K562 (cell line): ENCODE measurements around the gene TYROBP. TPM values are rescaled to one million over a fixed set of nuclear protein-coding genes. Genes with fewer than 3 reads are reported as not detected.

Source experiments
- ATAC-seq: fragments of 200-7000 bp; cut with Tn5 transposase; 3 replicates; pipeline ENCODE4 v1.9.1; 2020; ENCODE audit warnings: moderate library complexity
- BruUV-seq: library from RNA; stranded (reverse); fragments of 400-500 nt; replicated peaks from 2 replicates; lab custom pipeline; 2021; lab: Mats Ljungman, UMichigan
- CTCF ChIA-PET: fragments of 300-600 bp; formaldehyde crosslinking; extraction: SDS; loops from one replicate; lab custom pipeline; 2021; ENCODE audit warnings: low intra/inter-chr PET ratio; lab: Yijun Ruan, JAX
- POLR2A ChIA-PET: fragments of 300-600, 350-650 bp; sonication (Branson Sonifier 250); formaldehyde crosslinking; extraction: SDS; loops from one replicate; lab custom pipeline; 2021; ENCODE audit warnings: antibody characterized with exemption, inconsistent platforms; lab: Yijun Ruan, JAX
- DNase-seq, 4 experiments: peaks; one replicate each; pipeline versions ENCODE4 v3.0.0 to v3.0.0-alpha.2; 2011 to 2018; ENCODE audit warnings: low spot score in 3 of 4, mixed read lengths in 3 of 4; ENCODE audit errors: extremely low read depth in 1 of 4
- FAIRE-seq: peaks from 2 replicates; lab custom pipeline; 2011; peaks lifted over from hg19 to GRCh38; lab: Jason Lieb, UNC
- H2AFZ ChIP-seq: 2 replicates; pipeline ENCODE4 v1.6.0; 2011; ENCODE audit warnings: low read depth, low read length, control low read depth, inconsistent platforms
- H3K27ac ChIP-seq: fragments of 200-600 bp; 3 replicates; pipeline ENCODE4 v1.8.0; 2011; ENCODE audit warnings: low read depth, mild to moderate bottlenecking, control low read depth, inconsistent platforms, low read length, moderate library complexity, mixed read lengths; ENCODE audit errors: extremely low read depth
- H3K27me3 ChIP-seq, 2 experiments: fragments of 300-600 bp in 1 of 2; 2 replicates in 1 of 2; 3 replicates in 1 of 2; pipeline versions ENCODE4 v1.6.0 to v1.8.0; 2011; ENCODE audit warnings: inconsistent platforms in 2 of 2, low read length in 2 of 2, mild to moderate bottlenecking in 1 of 2, mixed read lengths in 1 of 2, moderate library complexity in 1 of 2; ENCODE audit not compliant: control insufficient read depth in 2 of 2, insufficient read depth in 2 of 2
- H3K36me3 ChIP-seq: fragments of 300-600 bp; 3 replicates; pipeline ENCODE4 v1.8.0; 2011; ENCODE audit warnings: mild to moderate bottlenecking, low read length, inconsistent platforms; ENCODE audit not compliant: control insufficient read depth, insufficient read depth
- H3K4me1 ChIP-seq, 2 experiments: fragments of 200-600 bp in 1 of 2; replicated peaks in 1 of 2; 2 replicates in 1 of 2; 3 replicates in 1 of 2; pipeline versions ENCODE4 v1.5.1 to v1.8.0; 2011; ENCODE audit warnings: inconsistent platforms in 2 of 2, low read length in 2 of 2, mild to moderate bottlenecking in 1 of 2, mixed read lengths in 1 of 2, moderate library complexity in 1 of 2; ENCODE audit not compliant: control insufficient read depth in 2 of 2, insufficient read depth in 2 of 2
- H3K4me2 ChIP-seq: 2 replicates; pipeline ENCODE4 v1.6.1; 2011; ENCODE audit warnings: low read length, control low read depth, inconsistent platforms, mixed read lengths; ENCODE audit not compliant: insufficient read depth
- H3K4me3 ChIP-seq: fragments of 200-600 bp; sonication (generic), shearing (Covaris generic); 2 replicates; pipeline ENCODE4 v1.5.1; 2016; ENCODE audit warnings: control low read depth, inconsistent platforms
- H3K79me2 ChIP-seq: fragments of 200-600 bp; 3 replicates; pipeline ENCODE4 v1.8.0; 2011; ENCODE audit warnings: low read length, inconsistent platforms; ENCODE audit not compliant: control insufficient read depth, insufficient read depth
- H3K9ac ChIP-seq, 2 experiments: 2 replicates each; pipeline versions ENCODE4 v1.6.0 to v1.6.1; 2011; ENCODE audit warnings: low read depth in 2 of 2, low read length in 2 of 2, control low read depth in 1 of 2, inconsistent platforms in 1 of 2, mild to moderate bottlenecking in 1 of 2, mixed read lengths in 1 of 2; ENCODE audit not compliant: insufficient read depth in 1 of 2
- H3K9me1 ChIP-seq: one replicate; pipeline ENCODE4 v1.6.0; 2011; ENCODE audit warnings: inconsistent platforms, mild to moderate bottlenecking, low read length, moderate library complexity; ENCODE audit not compliant: control insufficient read depth, insufficient read depth
- H3K9me3 ChIP-seq: replicated peaks from 2 replicates; pipeline ENCODE4 v1.5.1; 2011; ENCODE audit warnings: low read depth, low read length, inconsistent platforms; ENCODE audit not compliant: control insufficient read depth, insufficient read depth
- H4K20me1 ChIP-seq: replicated peaks from 2 replicates; pipeline ENCODE4 v1.6.1; 2011; ENCODE audit warnings: low read length, inconsistent platforms, mixed read lengths; ENCODE audit not compliant: control insufficient read depth, insufficient read depth
- ATF6 ChIP-seq: sonication (generic); formaldehyde crosslinking; IDR thresholded peaks from 2 replicates; pipeline ENCODE4 v1.4.0; 2020; ENCODE audit warnings: mild to moderate bottlenecking, missing genetic modification reagents
- GATAD2A ChIP-seq: fragments of 450-650 bp; IDR thresholded peaks from 2 replicates; pipeline ENCODE4 v1.6.1; 2017
- PRPF4 ChIP-seq: fragments of 200-400 bp; formaldehyde crosslinking; IDR thresholded peaks from one replicate; pipeline ENCODE4 v1.6.1; 2017; ENCODE audit warnings: low read length, low read depth, mild to moderate bottlenecking; ENCODE audit not compliant: insufficient read depth, poor library complexity, severe bottlenecking
- RAD21 ChIP-seq, 2 experiments: fragments of 250-450 bp in 1 of 2; fragments of 450-650 bp in 1 of 2; sonication (Bioruptor Pico) in 1 of 2; formaldehyde crosslinking in 1 of 2; IDR thresholded peaks in 1 of 2; conservative IDR thresholded peaks in 1 of 2; 2 replicates each; pipeline versions ENCODE4 v1.4.0 to v1.8.0; 2020 to 2022; ENCODE audit warnings: mild to moderate bottlenecking in 2 of 2, moderate library complexity in 1 of 2
- WGBS: fragments of 100-300 bp; shearing (Covaris generic); methylation state at CpG from one replicate; pipeline ENCODE4 v1.1.6; 2016; ENCODE audit warnings: low coverage, mixed read lengths; ENCODE audit not compliant: insufficient coverage; ENCODE audit errors: missing lambda C conversion rate; 5-methylcytosine and 5-hydroxymethylcytosine counted together
- in situ Hi-C: fragments of 300-500 bp; cut with MboI; formaldehyde crosslinking; loops from 4 replicates; pipeline ENCODE4 v1.15.0; 2018; ENCODE audit warnings: inconsistent platforms, mixed read lengths
- intact Hi-C: fragments of 100-400 bp; cut with micrococcal nuclease; formaldehyde crosslinking; loops from 2 replicates; pipeline ENCODE4 v1.14.2; 2022
- polyA plus RNA-seq, 8 experiments: library from polyadenylated mRNA; depleted of rRNA in 4 of 8; stranded (reverse) in 5 of 8; unstranded in 3 of 8; fragments of >200 nt; fragmentation: Nextera tagmentation in 2 of 8; fragmentation: Illumina TruSeq in 1 of 8; extraction: Ambion mirVana in 2 of 8; extraction: Trizol in 1 of 8; gene quantifications; 2 replicates each; pipeline versions ENCODE4 v1.2.1 to v1.2.3, GENCODE V29; 2011 to 2014; ENCODE audit warnings: inconsistent platforms in 1 of 8, missing spikeins in 1 of 8
- total RNA-seq, 7 experiments: library from RNA; depleted of rRNA in 6 of 7; stranded (reverse); fragments of >200 nt in 6 of 7; fragmentation: Illumina TruSeq in 2 of 7; extraction: Trizol in 2 of 7; gene quantifications; 2 replicates each; pipeline versions ENCODE4 v1.2.1 to v1.2.3, GENCODE V29; 2011 to 2021; ENCODE audit warnings: low replicate concordance in 1 of 7
- TF ChIP-seq, protein P1 (sequence below), 3 experiments: IDR thresholded peaks in 2 of 3; conservative IDR thresholded peaks in 1 of 3; 2 replicates each; pipeline ENCODE4 v1.5.1; 2011 to 2012; ENCODE audit warnings: low read length in 3 of 3, mild to moderate bottlenecking in 3 of 3, control low read depth in 2 of 3, improper control_type of control experiment in 1 of 3, inconsistent platforms in 1 of 3, low read depth in 1 of 3, mixed read lengths in 1 of 3, moderate library complexity in 1 of 3; ENCODE audit not compliant: insufficient read depth in 2 of 3
- TF ChIP-seq, protein P2 (sequence below), 2 experiments: fragments of 450-650 bp; formaldehyde crosslinking in 1 of 2; IDR thresholded peaks; 2 replicates each; pipeline versions ENCODE4 v1.4.0 to v1.6.1; 2014 to 2020; ENCODE audit warnings: mild to moderate bottlenecking in 2 of 2, borderline replicate concordance in 1 of 2, low read depth in 1 of 2

TYROBP gene
- total and polyA plus RNA-seq, 9 of the 15 experiments (the other 6 are each of a cell fraction or from before 2014, with no cell fraction given), result 0.72 to 8.2 (median 2.4) TPM

GRCh38 chr19:35911173-35911572, 3.1 kb upstream of the TYROBP start:
- no TSS peak for BruUV-seq
- no peak overlapping the region for H3K9ac ChIP-seq
- H3K27ac ChIP-seq, result no peak overlapping the region
- no peaks in the 10 kb centered on the region for H4K20me1 ChIP-seq
- FAIRE-seq (no peak), DNase-seq (peak in 1 of 4 experiments; percentile 41), ATAC-seq (peak; percentile 73)
- H3K9me1 ChIP-seq, result no peaks in the 10 kb centered on the region
- no peaks in the 10 kb centered on the region for H3K9me3 ChIP-seq
- no peak overlapping the region for H3K4me2 ChIP-seq
- no peak for TF ChIP-seq ATF6 (CRISPR knock-in tag)
- TF ChIP-seq GATAD2A, result no peak
- TF ChIP-seq, protein P1, sequence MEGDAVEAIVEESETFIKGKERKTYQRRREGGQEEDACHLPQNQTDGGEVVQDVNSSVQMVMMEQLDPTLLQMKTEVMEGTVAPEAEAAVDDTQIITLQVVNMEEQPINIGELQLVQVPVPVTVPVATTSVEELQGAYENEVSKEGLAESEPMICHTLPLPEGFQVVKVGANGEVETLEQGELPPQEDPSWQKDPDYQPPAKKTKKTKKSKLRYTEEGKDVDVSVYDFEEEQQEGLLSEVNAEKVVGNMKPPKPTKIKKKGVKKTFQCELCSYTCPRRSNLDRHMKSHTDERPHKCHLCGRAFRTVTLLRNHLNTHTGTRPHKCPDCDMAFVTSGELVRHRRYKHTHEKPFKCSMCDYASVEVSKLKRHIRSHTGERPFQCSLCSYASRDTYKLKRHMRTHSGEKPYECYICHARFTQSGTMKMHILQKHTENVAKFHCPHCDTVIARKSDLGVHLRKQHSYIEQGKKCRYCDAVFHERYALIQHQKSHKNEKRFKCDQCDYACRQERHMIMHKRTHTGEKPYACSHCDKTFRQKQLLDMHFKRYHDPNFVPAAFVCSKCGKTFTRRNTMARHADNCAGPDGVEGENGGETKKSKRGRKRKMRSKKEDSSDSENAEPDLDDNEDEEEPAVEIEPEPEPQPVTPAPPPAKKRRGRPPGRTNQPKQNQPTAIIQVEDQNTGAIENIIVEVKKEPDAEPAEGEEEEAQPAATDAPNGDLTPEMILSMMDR (IDR thresholded peaks at IDR 0.05 in 2 of 3, conservative IDR thresholded peaks at IDR 0.05 in 1 of 3; ENCODE audit: insufficient read depth in 2 of 3, low read depth in 1 of 3, low read length in 3 of 3), result peak; percentile 42 to 63 (median 47); a peak in 5 of 6 replicates
- TF ChIP-seq, protein P2, sequence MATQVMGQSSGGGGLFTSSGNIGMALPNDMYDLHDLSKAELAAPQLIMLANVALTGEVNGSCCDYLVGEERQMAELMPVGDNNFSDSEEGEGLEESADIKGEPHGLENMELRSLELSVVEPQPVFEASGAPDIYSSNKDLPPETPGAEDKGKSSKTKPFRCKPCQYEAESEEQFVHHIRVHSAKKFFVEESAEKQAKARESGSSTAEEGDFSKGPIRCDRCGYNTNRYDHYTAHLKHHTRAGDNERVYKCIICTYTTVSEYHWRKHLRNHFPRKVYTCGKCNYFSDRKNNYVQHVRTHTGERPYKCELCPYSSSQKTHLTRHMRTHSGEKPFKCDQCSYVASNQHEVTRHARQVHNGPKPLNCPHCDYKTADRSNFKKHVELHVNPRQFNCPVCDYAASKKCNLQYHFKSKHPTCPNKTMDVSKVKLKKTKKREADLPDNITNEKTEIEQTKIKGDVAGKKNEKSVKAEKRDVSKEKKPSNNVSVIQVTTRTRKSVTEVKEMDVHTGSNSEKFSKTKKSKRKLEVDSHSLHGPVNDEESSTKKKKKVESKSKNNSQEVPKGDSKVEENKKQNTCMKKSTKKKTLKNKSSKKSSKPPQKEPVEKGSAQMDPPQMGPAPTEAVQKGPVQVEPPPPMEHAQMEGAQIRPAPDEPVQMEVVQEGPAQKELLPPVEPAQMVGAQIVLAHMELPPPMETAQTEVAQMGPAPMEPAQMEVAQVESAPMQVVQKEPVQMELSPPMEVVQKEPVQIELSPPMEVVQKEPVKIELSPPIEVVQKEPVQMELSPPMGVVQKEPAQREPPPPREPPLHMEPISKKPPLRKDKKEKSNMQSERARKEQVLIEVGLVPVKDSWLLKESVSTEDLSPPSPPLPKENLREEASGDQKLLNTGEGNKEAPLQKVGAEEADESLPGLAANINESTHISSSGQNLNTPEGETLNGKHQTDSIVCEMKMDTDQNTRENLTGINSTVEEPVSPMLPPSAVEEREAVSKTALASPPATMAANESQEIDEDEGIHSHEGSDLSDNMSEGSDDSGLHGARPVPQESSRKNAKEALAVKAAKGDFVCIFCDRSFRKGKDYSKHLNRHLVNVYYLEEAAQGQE (IDR thresholded peaks at IDR 0.05; ENCODE audit: borderline replicate concordance), result peak; percentile 63; the same call in 1 of the 2 replicates
- TF ChIP-seq, protein P2 (CRISPR knock-in tag; IDR thresholded peaks at IDR 0.05; ENCODE audit: low read depth), result no peak
- peak in 1 of 2 experiments; percentile 65; a peak in 2 of 4 replicates for TF ChIP-seq RAD21 (CRISPR knock-in tag; conservative IDR thresholded peaks at IDR 0.05 in 1 of 2, IDR thresholded peaks at IDR 0.05 in 1 of 2)
- TF ChIP-seq PRPF4, result no peak
- no peak overlapping the region for H2AFZ ChIP-seq
- in situ Hi-C loops, result no loop called here
- H3K27me3 ChIP-seq, result no peaks in the 10 kb centered on the region; a peak in 1 of 5 replicates
- H3K36me3 ChIP-seq, result no peaks in the 10 kb centered on the region
- peaks cover 31 to 33% of the 10 kb centered on the region in 2 experiments for H3K4me1 ChIP-seq
- ChIA-PET CTCF (interaction anchor here (1.5 kb wide), 1 partner anchor 29 kb away, joined by 5 read pairs; no protein-coding TSS in a partner anchor), POLR2A (interaction anchor here (0.7 kb wide), 1 partner anchor 569 kb away, joined by 3 read pairs; no protein-coding TSS in a partner anchor)
- H3K4me3 ChIP-seq, result no peak overlapping the region
- 34% methylated on average over 3 of the region's 3 CpGs for WGBS
- no peaks in the 10 kb centered on the region for H3K79me2 ChIP-seq
- intact Hi-C loops, result no loop called here
